Karpas-422 (cell line): Measurements from ENCODE around the gene FARS2. TPM values are rescaled to one million over a fixed set of nuclear protein-coding genes. Genes with fewer than 3 reads are reported as not detected.
A peak's percentile ranks its signal among the peaks of the same experiment; 100 is the strongest.

Experiments used
- DNase-seq: peaks from one replicate; pipeline ENCODE4 v3.0.0-alpha.2; 2015
- H2AFZ ChIP-seq: fragments of 200-600 bp; sonication (generic); 2 replicates; pipeline ENCODE4 v1.6.1; 2014; ENCODE audit warnings: antibody characterized with exemption, low read length, mixed read lengths
- H3K27ac ChIP-seq: fragments of 200-600 bp; sonication (generic); 2 replicates; pipeline ENCODE4 v1.5.1; 2014; ENCODE audit warnings: mild to moderate bottlenecking, low read length, moderate library complexity
- H3K27me3 ChIP-seq: fragments of 200-600 bp; sonication (generic); 2 replicates; pipeline ENCODE4 v1.6.1; 2014; ENCODE audit warnings: low read length, mixed read lengths
- H3K36me3 ChIP-seq: fragments of 200-600 bp; sonication (generic); 2 replicates; pipeline ENCODE4 v1.6.1; 2014; ENCODE audit warnings: low read length, mixed read lengths; ENCODE audit not compliant: insufficient read depth
- H3K4me1 ChIP-seq: fragments of 200-600 bp; sonication (generic); 2 replicates; pipeline ENCODE4 v1.6.1; 2014; ENCODE audit warnings: mild to moderate bottlenecking, low read length, mixed read lengths
- H3K4me2 ChIP-seq: fragments of 200-600 bp; sonication (generic); 2 replicates; pipeline ENCODE4 v1.6.1; 2014; ENCODE audit warnings: low read length, low read depth, mild to moderate bottlenecking; ENCODE audit not compliant: poor library complexity, severe bottlenecking
- H3K4me3 ChIP-seq: fragments of 200-600 bp; sonication (generic); 2 replicates; pipeline ENCODE4 v1.5.1; 2014; ENCODE audit warnings: mild to moderate bottlenecking, antibody characterized with exemption, low read length, mixed read lengths
- H3K79me2 ChIP-seq: fragments of 200-600 bp; sonication (generic); 2 replicates; pipeline ENCODE4 v1.6.1; 2014; ENCODE audit warnings: mild to moderate bottlenecking, low read length, mixed read lengths
- H3K9ac ChIP-seq: fragments of 200-600 bp; sonication (generic); 2 replicates; pipeline ENCODE4 v1.6.0; 2014; ENCODE audit warnings: low read length
- H3K9me2 ChIP-seq: fragments of 200-600 bp; sonication (generic), shearing (Covaris generic); replicated peaks from 2 replicates; pipeline ENCODE4 v1.6.0; 2014; ENCODE audit warnings: mild to moderate bottlenecking, low read length, moderate library complexity; ENCODE audit not compliant: insufficient read depth
- H3K9me3 ChIP-seq: fragments of 300-700, 200-600 bp; sonication (generic); 2 replicates; pipeline ENCODE4 v1.6.1; 2014; ENCODE audit warnings: low read length, mixed read lengths
- H4K20me1 ChIP-seq: fragments of 200-600 bp; sonication (generic); 2 replicates; pipeline ENCODE4 v1.6.1; 2014; ENCODE audit warnings: mild to moderate bottlenecking, antibody characterized with exemption, low read length, low read depth; ENCODE audit not compliant: insufficient read depth
- total RNA-seq: library from RNA; depleted of rRNA; stranded (reverse); fragments of >200 nt; shearing (Covaris generic); gene quantifications from 2 replicates; pipeline ENCODE4 v1.2.3, GENCODE V29; 2014; ENCODE audit warnings: low replicate concordance

FARS2 gene
- total RNA-seq, 1 experiment from 2014 or later: 9.0 TPM

- H3K9ac ChIP-seq: no peak overlapping the region
- peaks cover 32% of the 10 kb centered on the region for H3K4me1 ChIP-seq
- H3K36me3 ChIP-seq: no peaks in the 10 kb centered on the region
- no peak overlapping the region for H2AFZ ChIP-seq
- no peaks in the 10 kb centered on the region for H4K20me1 ChIP-seq
- no peak overlapping the region for H3K4me2 ChIP-seq
- no peaks in the 10 kb centered on the region for H3K27me3 ChIP-seq
- DNase-seq: no peak
- H3K79me2 ChIP-seq: no peaks in the 10 kb centered on the region
- no peaks in the 10 kb centered on the region for H3K9me2 ChIP-seq
- no peak overlapping the region for H3K4me3 ChIP-seq
- H3K27ac ChIP-seq: peak overlapping the region; percentile 95; the same call in 1 of the 2 replicates
- H3K9me3 ChIP-seq: no peaks in the 10 kb centered on the region
These were observed 514.8 kb downstream of the FARS2 start for GRCh38 chr6:5776104-5776503.

- Histone ChIP-seq H4K20me1 (no peaks in the 10 kb centered on the region), H3K9ac (no peak overlapping the region; the same call in 1 of the 2 replicates), H3K36me3 (no peaks in the 10 kb centered on the region), H3K79me2 (no peaks in the 10 kb centered on the region), H3K27me3 (no peaks in the 10 kb centered on the region), H3K4me1 (peaks cover 32% of the 10 kb centered on the region), H3K4me2 (peak overlapping the region; percentile 70), H3K27ac (peak overlapping the region; percentile 95), H3K9me2 (no peaks in the 10 kb centered on the region), H3K9me3 (no peaks in the 10 kb centered on the region), H3K4me3 (peak overlapping the region; percentile 48), H2AFZ (no peak overlapping the region)
- DNase-seq: peak; percentile 58
These were observed 515.5 kb downstream of the FARS2 start for GRCh38 chr6:5776706-5777390.

- peak overlapping the region; percentile 70 for H3K4me2 ChIP-seq
- peaks cover 47% of the 10 kb centered on the region for H3K4me1 ChIP-seq
- no peak overlapping the region for H2AFZ ChIP-seq
- H3K27ac ChIP-seq: peak overlapping the region; percentile 95
- no peaks in the 10 kb centered on the region for H3K9me2 ChIP-seq
- no peaks in the 10 kb centered on the region for H3K9me3 ChIP-seq
- H3K4me3 ChIP-seq: peak overlapping the region; percentile 48; the same call in 1 of the 2 replicates
- H3K27me3 ChIP-seq: no peaks in the 10 kb centered on the region
- DNase-seq: peak; percentile 84
- no peaks in the 10 kb centered on the region for H4K20me1 ChIP-seq
- H3K79me2 ChIP-seq: no peaks in the 10 kb centered on the region
- H3K9ac ChIP-seq: peak overlapping the region; percentile 68
- no peaks in the 10 kb centered on the region for H3K36me3 ChIP-seq
These were observed 517.1 kb downstream of the FARS2 start for GRCh38 chr6:5778317-5778857.

- Histone ChIP-seq H2AFZ (no peak overlapping the region), H3K27me3 (no peaks in the 10 kb centered on the region), H3K4me2 (peak overlapping the region; percentile 70), H3K4me3 (peak overlapping the region; percentile 48; the same call in 1 of the 2 replicates), H3K79me2 (no peaks in the 10 kb centered on the region), H3K9me2 (no peaks in the 10 kb centered on the region), H3K36me3 (no peaks in the 10 kb centered on the region), H3K9ac (peak overlapping the region; percentile 68), H3K4me1 (peaks cover 52% of the 10 kb centered on the region), H4K20me1 (no peaks in the 10 kb centered on the region), H3K9me3 (no peaks in the 10 kb centered on the region), H3K27ac (peak overlapping the region; percentile 95)
- DNase-seq: peak; percentile 82
These were observed 517.6 kb downstream of the FARS2 start for GRCh38 chr6:5778906-5779305.

- Histone ChIP-seq H4K20me1 (no peaks in the 10 kb centered on the region), H3K9me3 (no peaks in the 10 kb centered on the region), H3K9ac (no peak overlapping the region), H3K27me3 (no peaks in the 10 kb centered on the region), H3K27ac (0 out of 2 replicates have a peak overlapping the region, but pooled peaks have one; percentile 3), H3K9me2 (no peaks in the 10 kb centered on the region), H3K4me1 (peaks cover 71% of the 10 kb centered on the region), H2AFZ (no peak overlapping the region), H3K36me3 (no peaks in the 10 kb centered on the region), H3K4me3 (no peak overlapping the region), H3K79me2 (no peaks in the 10 kb centered on the region), H3K4me2 (no peak overlapping the region)
- no peak for DNase-seq
These were observed 519.7 kb downstream of the FARS2 start for GRCh38 chr6:5781019-5781418.

GRCh38 chr6:5781966-5782556 is 520.7 kb downstream of the FARS2 start:
- H3K9ac ChIP-seq: no peak overlapping the region
- H3K27ac ChIP-seq: peak overlapping the region; percentile 68
- H3K9me3 ChIP-seq: no peaks in the 10 kb centered on the region
- no peaks in the 10 kb centered on the region for H3K36me3 ChIP-seq
- H3K4me1 ChIP-seq: peaks cover 73% of the 10 kb centered on the region
- no peak overlapping the region for H3K4me2 ChIP-seq
- no peaks in the 10 kb centered on the region for H3K9me2 ChIP-seq
- no peak overlapping the region for H3K4me3 ChIP-seq
- H2AFZ ChIP-seq: no peak overlapping the region
- H3K27me3 ChIP-seq: no peaks in the 10 kb centered on the region
- H4K20me1 ChIP-seq: no peaks in the 10 kb centered on the region
- DNase-seq: no peak
- no peaks in the 10 kb centered on the region for H3K79me2 ChIP-seq

GRCh38 chr6:5782783-5783547 is 521.7 kb downstream of the FARS2 start:
- no peak overlapping the region for H3K4me3 ChIP-seq
- H3K79me2 ChIP-seq: no peaks in the 10 kb centered on the region
- H2AFZ ChIP-seq: 0 out of 2 replicates have a peak overlapping the region, but pooled peaks have one; percentile 29
- no peaks in the 10 kb centered on the region for H4K20me1 ChIP-seq
- peaks cover 73% of the 10 kb centered on the region for H3K4me1 ChIP-seq
- DNase-seq: no peak
- peak overlapping the region; percentile 68 for H3K27ac ChIP-seq
- no peaks in the 10 kb centered on the region for H3K36me3 ChIP-seq
- no peaks in the 10 kb centered on the region for H3K9me2 ChIP-seq
- H3K27me3 ChIP-seq: no peaks in the 10 kb centered on the region
- peak overlapping the region; percentile 32 for H3K4me2 ChIP-seq
- peak overlapping the region; percentile 34; the same call in 1 of the 2 replicates for H3K9ac ChIP-seq
- H3K9me3 ChIP-seq: no peaks in the 10 kb centered on the region
